ENCODE data around the gene COL6A3. TPM values are rescaled to one million over a fixed set of nuclear protein-coding genes. Genes with fewer than 3 reads are reported as not detected.
A peak's percentile ranks its signal among the peaks of the same experiment; 100 is the strongest.

The COL6A3 gene
- total RNA-seq, 1 donor from 2014 or later = 119 TPM

DNA sequence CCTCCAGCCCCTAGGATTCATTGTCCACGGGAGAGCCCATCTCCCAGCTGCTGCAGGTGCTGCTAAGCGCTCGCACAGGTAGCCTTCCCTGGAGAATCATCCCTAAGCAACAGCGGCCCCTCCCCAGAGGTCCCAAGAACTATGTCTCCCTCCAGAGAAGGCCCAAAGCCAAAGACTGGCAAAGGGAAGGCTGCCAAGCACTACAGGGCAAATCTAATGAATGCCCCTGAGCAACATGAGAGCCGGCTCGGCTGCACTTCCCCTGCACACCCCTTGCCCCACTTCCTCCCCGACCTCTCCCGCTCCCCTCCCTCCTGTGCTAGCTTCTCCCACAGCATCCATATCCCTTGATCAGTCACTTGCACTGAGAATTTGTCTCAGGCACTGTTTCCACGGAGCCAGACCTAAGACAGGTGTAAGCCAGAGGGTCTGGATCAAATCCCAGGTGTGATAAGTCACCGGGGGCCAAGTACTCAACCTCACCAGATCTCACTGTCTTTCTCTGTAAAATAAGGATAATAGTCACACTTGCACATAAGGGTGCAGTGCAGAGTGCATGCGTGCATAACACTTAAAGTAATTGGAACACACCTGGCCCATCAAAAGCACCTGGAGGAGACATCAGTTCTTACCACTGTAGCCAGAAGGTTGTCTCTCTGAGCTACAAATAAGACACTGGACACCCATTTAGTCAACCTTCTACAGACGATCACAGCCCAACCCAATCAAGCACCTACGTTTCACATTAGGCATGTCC, 20.1 kb upstream of the COL6A3 start:
- Histone ChIP-seq H3K4me1 (no peaks in the 10 kb centered on the region), H3K27ac (no peak overlapping the region), H3K27me3 (peaks cover 6% of the 10 kb centered on the region), H3K9me3 (no peaks in the 10 kb centered on the region), H3K36me3 (no peaks in the 10 kb centered on the region), H3K4me3 (no peak overlapping the region)
- DNase-seq (no peak), ATAC-seq (no peak)
- intact Hi-C loops (cut with DNase I) = no loop called here
- TF ChIP-seq CTCF (IDR thresholded peaks at IDR 0.05) = no peak

DNA sequence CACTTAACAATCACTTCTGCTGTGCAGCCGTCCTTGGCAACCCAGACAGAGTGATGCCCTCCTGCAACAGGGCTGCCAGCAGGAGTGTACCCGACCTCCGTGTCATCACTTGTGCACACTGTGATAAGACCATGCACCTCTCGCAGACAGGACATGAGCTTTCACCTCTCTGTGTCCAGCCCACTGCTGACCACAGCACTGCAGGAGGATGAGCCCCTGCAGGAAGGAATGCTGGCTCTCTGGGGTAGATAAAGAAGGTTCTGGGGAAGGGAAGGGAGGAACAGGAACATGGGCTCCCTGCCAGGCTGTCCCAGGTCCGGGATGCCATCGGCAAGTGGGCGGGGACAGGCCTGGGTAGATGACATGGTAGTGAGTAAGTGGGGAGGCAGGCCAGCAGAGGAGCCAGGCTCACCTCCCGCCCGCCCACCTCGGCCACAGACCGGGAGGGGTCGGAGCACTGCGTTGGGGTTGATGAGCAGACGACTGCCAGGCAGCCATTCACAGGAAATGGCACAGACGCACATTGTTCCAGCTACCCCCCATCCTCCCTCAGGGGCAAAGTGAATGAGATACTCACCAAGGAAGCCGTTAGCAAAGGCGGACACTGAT, 18.6 kb upstream of the COL6A3 start:
- DNase-seq (no peak), ATAC-seq (peak; percentile 12)
- Histone ChIP-seq H3K27ac (no peak overlapping the region), H3K27me3 (peaks cover 6% of the 10 kb centered on the region), H3K36me3 (no peaks in the 10 kb centered on the region), H3K4me3 (no peak overlapping the region), H3K4me1 (no peaks in the 10 kb centered on the region), H3K9me3 (no peaks in the 10 kb centered on the region)
- no peak for TF ChIP-seq CTCF (IDR thresholded peaks at IDR 0.05)
- intact Hi-C loops (cut with DNase I) = no loop called here

DNA sequence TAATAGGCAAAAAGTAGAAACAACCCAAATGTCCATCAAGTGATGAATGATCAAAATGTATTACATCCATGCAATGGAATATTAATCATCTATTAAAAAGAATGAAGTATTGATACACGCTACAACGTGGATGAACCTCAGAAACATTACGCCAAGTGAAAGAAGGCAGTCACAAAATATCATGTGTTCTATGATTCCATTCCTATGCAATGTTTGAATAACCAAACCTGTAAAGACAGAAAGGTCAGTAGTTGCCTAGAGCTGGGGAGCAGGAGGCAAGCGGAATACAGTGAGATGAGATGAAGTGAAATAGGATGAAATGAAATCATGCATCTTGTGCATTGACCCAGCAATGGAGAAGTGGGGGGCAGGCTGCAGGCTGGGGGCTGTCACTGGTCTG, 17.9 kb upstream of the COL6A3 start:
- DNase-seq (no peak), ATAC-seq (no peak)
- TF ChIP-seq CTCF (IDR thresholded peaks at IDR 0.05) = no peak
- intact Hi-C loops (cut with DNase I) = no loop called here
- peaks cover 6% of the 10 kb centered on the region for H3K27me3 ChIP-seq
- H3K4me3 ChIP-seq = no peak overlapping the region
- no peak overlapping the region for H3K27ac ChIP-seq
- no peaks in the 10 kb centered on the region for H3K36me3 ChIP-seq
- no peaks in the 10 kb centered on the region for H3K9me3 ChIP-seq
- H3K4me1 ChIP-seq = no peaks in the 10 kb centered on the region

DNA sequence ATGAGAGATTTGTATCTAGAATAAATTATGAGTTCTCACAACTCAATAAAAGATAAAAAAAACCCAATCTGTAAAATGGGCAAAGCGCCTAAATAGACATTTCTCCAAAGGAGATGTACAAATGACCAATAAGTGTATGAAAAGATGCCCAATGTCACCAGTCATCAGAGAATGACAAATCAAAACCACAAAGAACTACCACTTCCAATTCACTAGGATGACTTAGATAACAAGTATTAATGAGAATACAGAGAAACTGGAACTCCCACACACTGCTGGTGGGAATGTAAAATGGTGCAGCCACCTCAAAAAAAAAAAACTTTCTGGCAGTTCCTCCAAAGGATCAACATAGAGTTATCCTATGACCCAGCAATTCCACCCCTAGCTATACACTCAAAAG, 17.4 kb upstream of the COL6A3 start:
- H3K27ac ChIP-seq = no peak overlapping the region
- H3K4me1 ChIP-seq = no peaks in the 10 kb centered on the region
- no peaks in the 10 kb centered on the region for H3K36me3 ChIP-seq
- H3K4me3 ChIP-seq = no peak overlapping the region
- intact Hi-C loops (cut with DNase I) = no loop called here
- DNase-seq (no peak), ATAC-seq (no peak)
- no peaks in the 10 kb centered on the region for H3K9me3 ChIP-seq
- no peak for TF ChIP-seq CTCF (IDR thresholded peaks at IDR 0.05)
- H3K27me3 ChIP-seq = peaks cover 6% of the 10 kb centered on the region

- peaks cover 6% of the 10 kb centered on the region for H3K27me3 ChIP-seq
- no peaks in the 10 kb centered on the region for H3K4me1 ChIP-seq
- DNase-seq (no peak), ATAC-seq (no peak)
- TF ChIP-seq CTCF (IDR thresholded peaks at IDR 0.05) = no peak
- no peaks in the 10 kb centered on the region for H3K36me3 ChIP-seq
- H3K9me3 ChIP-seq = no peaks in the 10 kb centered on the region
- intact Hi-C loops (cut with DNase I) = no loop called here
- H3K4me3 ChIP-seq = no peak overlapping the region
- no peak overlapping the region for H3K27ac ChIP-seq
Measured at GRCh38 chr2:237430861-237431260, 16.9 kb upstream of the COL6A3 start.

Data from upper lobe of right lung (tissue), 1 donor.